GM18868 (cell line): Measurements from ENCODE around the gene AOPEP.

Experiments
- ATAC-seq: cut with Tn5 transposase; IDR thresholded peaks from one replicate; pipeline ENCODE4 v1.9.1; 2021; ENCODE audit warnings: mild to moderate bottlenecking, moderate library complexity; ENCODE audit not compliant: unreplicated experiment

AOPEP gene

GRCh38 chr9:94788570-94789105, 62.1 kb downstream of the AOPEP start:
- ATAC-seq = no peak

- ATAC-seq = no peak
These were observed 64.9 kb downstream of the AOPEP start for GRCh38 chr9:94791435-94791834.

- no peak for ATAC-seq
These were observed 66.0 kb downstream of the AOPEP start for GRCh38 chr9:94792511-94792910.

- no peak for ATAC-seq
These were observed 68.1 kb downstream of the AOPEP start for GRCh38 chr9:94794476-94795167.

- ATAC-seq = no peak
These were observed 70.2 kb downstream of the AOPEP start for GRCh38 chr9:94796687-94797086.

GRCh38 chr9:94798201-94798600, 71.7 kb downstream of the AOPEP start:
- ATAC-seq = no peak

GRCh38 chr9:94798708-94799107, 72.2 kb downstream of the AOPEP start:
- ATAC-seq = no peak

GRCh38 chr9:94799578-94800264, 73.2 kb downstream of the AOPEP start:
- no peak for ATAC-seq

- ATAC-seq = no peak
These were observed 74.1 kb downstream of the AOPEP start for GRCh38 chr9:94800424-94801117.

GRCh38 chr9:94801234-94801633, 74.7 kb downstream of the AOPEP start:
- ATAC-seq = no peak

GRCh38 chr9:94801681-94802080, 75.2 kb downstream of the AOPEP start:
- ATAC-seq = no peak

- no peak for ATAC-seq
These were observed 75.8 kb downstream of the AOPEP start for GRCh38 chr9:94802251-94802650.

- ATAC-seq = peak; percentile 66
These were observed 76.3 kb downstream of the AOPEP start for GRCh38 chr9:94802793-94803192.

- ATAC-seq = no peak
These were observed 77.8 kb downstream of the AOPEP start for GRCh38 chr9:94804316-94804715.

- ATAC-seq = no peak
These were observed 78.6 kb downstream of the AOPEP start for GRCh38 chr9:94805051-94805489.

- ATAC-seq = no peak
These were observed 79.1 kb downstream of the AOPEP start for GRCh38 chr9:94805585-94805984.

GRCh38 chr9:94806307-94806893, 79.9 kb downstream of the AOPEP start:
- no peak for ATAC-seq

- ATAC-seq = no peak
These were observed 81.1 kb downstream of the AOPEP start for GRCh38 chr9:94807556-94807955.

- ATAC-seq = no peak
These were observed 82.6 kb downstream of the AOPEP start for GRCh38 chr9:94808926-94809700.

- ATAC-seq = no peak
These were observed 83.3 kb downstream of the AOPEP start for GRCh38 chr9:94809778-94810177.

- ATAC-seq = no peak
These were observed 84.6 kb downstream of the AOPEP start for GRCh38 chr9:94811074-94811473.
